Prostate gland (tissue), 2 donors: ENCODE measurements around the gene PHF3. TPM values are rescaled to one million over a fixed set of nuclear protein-coding genes. Genes with fewer than 3 reads are reported as not detected.

Experiments used
- DNase-seq: peaks from one replicate; pipeline ENCODE4 v3.0.0-alpha.2; 2019; ENCODE audit warnings: low spot score
- H3K27ac ChIP-seq, 2 donors: fragments of 200-600 bp; sonication (generic); 2 replicates each; pipeline ENCODE4 v1.5.1; 2017 to 2019
- H3K27me3 ChIP-seq: fragments of 200-600 bp; sonication (generic); replicated peaks from 2 replicates; pipeline ENCODE4 v1.5.1; 2019; ENCODE audit not compliant: insufficient read depth
- H3K36me3 ChIP-seq, 2 donors: fragments of 200-600 bp; sonication (generic); 1 replicate in 1 of 2; 2 replicates in 1 of 2; pipeline versions ENCODE4 v1.5.1 to v1.8.1; 2017 to 2019
- H3K4me1 ChIP-seq: fragments of 200-600 bp; sonication (generic); replicated peaks from 2 replicates; pipeline ENCODE4 v1.5.1; 2019
- H3K4me3 ChIP-seq, 2 donors: fragments of 200-600 bp; sonication (generic); 2 replicates each; pipeline ENCODE4 v1.5.1; 2017 to 2019
- H3K9me3 ChIP-seq: fragments of 200-600 bp; sonication (generic); 2 replicates; pipeline ENCODE4 v1.5.1; 2017
- CTCF ChIP-seq, 4 experiments: fragments of 200-600 bp in 2 of 4; fragments of 450-650 bp in 2 of 4; sonication (generic) in 2 of 4; IDR thresholded peaks; 1 replicate in 3 of 4; 2 replicates in 1 of 4; pipeline ENCODE4 v1.5.1; 2016 to 2019; ENCODE audit warnings: antibody characterized with exemption in 4 of 4, mild to moderate bottlenecking in 2 of 4, moderate library complexity in 2 of 4
- POLR2A ChIP-seq: fragments of 450-650 bp; IDR thresholded peaks from one replicate; pipeline ENCODE4 v1.6.1; 2016; ENCODE audit warnings: antibody characterized with exemption, mild to moderate bottlenecking
- POLR2AphosphoS5 ChIP-seq: sonication (generic); formaldehyde crosslinking; IDR thresholded peaks from one replicate; pipeline ENCODE4 v1.6.1; 2017; ENCODE audit warnings: antibody characterized with exemption
- WGBS: methylation state at CpG from one replicate; pipeline ENCODE4 v1.1.5; 2018; 5-methylcytosine and 5-hydroxymethylcytosine counted together
- intact Hi-C: fragments of 100-400 bp; cut with DNase I; formaldehyde crosslinking; loops from one replicate; pipeline ENCODE4 v1.14.2; 2022
- total RNA-seq, 2 donors: library from RNA; depleted of rRNA; stranded (reverse); fragments of >200 nt; gene quantifications; one replicate each; pipeline ENCODE4 v1.1.0, GENCODE V29; 2016

PHF3 gene
- total RNA-seq, 2 donors from 2014 or later: 47.6 to 63.9 TPM

- H3K9me3 ChIP-seq: no peaks in the 10 kb centered on the region
- 93% methylated on average over 3 of the region's 3 CpGs for WGBS
- DNase-seq: no peak
- H3K27ac ChIP-seq: no peak overlapping the region
- no peaks in the 10 kb centered on the region for H3K36me3 ChIP-seq
- H3K27me3 ChIP-seq: no peaks in the 10 kb centered on the region
- intact Hi-C loops: no loop called here
- no peak for TF ChIP-seq POLR2AphosphoS5
- TF ChIP-seq POLR2A: no peak
- no peak for TF ChIP-seq CTCF (IDR thresholded peaks at IDR 0.05)
- H3K4me1 ChIP-seq: no peaks in the 10 kb centered on the region
- no peak overlapping the region for H3K4me3 ChIP-seq
Measured at GRCh38 chr6:63672582-63673129, 37.1 kb downstream of the PHF3 start.

GRCh38 chr6:63673692-63674091 is 38.1 kb downstream of the PHF3 start:
- Histone ChIP-seq H3K4me1 (no peaks in the 10 kb centered on the region), H3K27me3 (no peaks in the 10 kb centered on the region), H3K9me3 (no peaks in the 10 kb centered on the region), H3K36me3 (no peaks in the 10 kb centered on the region), H3K4me3 (no peak overlapping the region), H3K27ac (no peak overlapping the region)
- no peak for TF ChIP-seq POLR2AphosphoS5
- no peak for TF ChIP-seq POLR2A
- no peak for TF ChIP-seq CTCF (IDR thresholded peaks at IDR 0.05)
- intact Hi-C loops: no loop called here
- DNase-seq: no peak
- 69% methylated on average over 2 of the region's 2 CpGs for WGBS

GRCh38 chr6:63674635-63675034 is 39.0 kb downstream of the PHF3 start:
- Histone ChIP-seq H3K9me3 (no peaks in the 10 kb centered on the region), H3K4me3 (no peak overlapping the region), H3K36me3 (no peaks in the 10 kb centered on the region), H3K27me3 (no peaks in the 10 kb centered on the region), H3K27ac (no peak overlapping the region), H3K4me1 (no peaks in the 10 kb centered on the region)
- no peak for DNase-seq
- 82% methylated on average over 3 of the region's 3 CpGs for WGBS
- intact Hi-C loops: no loop called here
- TF ChIP-seq POLR2AphosphoS5 (no peak), CTCF (IDR thresholded peaks at IDR 0.05) (no peak), POLR2A (no peak)

- 100% methylated on average over 1 of the region's 1 CpG for WGBS
- Histone ChIP-seq H3K9me3 (no peaks in the 10 kb centered on the region), H3K27me3 (no peaks in the 10 kb centered on the region), H3K36me3 (no peaks in the 10 kb centered on the region), H3K4me3 (no peak overlapping the region), H3K4me1 (no peaks in the 10 kb centered on the region), H3K27ac (no peak overlapping the region)
- TF ChIP-seq POLR2A (no peak), POLR2AphosphoS5 (no peak), CTCF (IDR thresholded peaks at IDR 0.05) (no peak)
- DNase-seq: no peak
- intact Hi-C loops: no loop called here
Measured at GRCh38 chr6:63675138-63675537, 39.5 kb downstream of the PHF3 start.

- DNase-seq: no peak
- H3K4me1 ChIP-seq: no peaks in the 10 kb centered on the region
- no peak overlapping the region for H3K27ac ChIP-seq
- no peaks in the 10 kb centered on the region for H3K36me3 ChIP-seq
- TF ChIP-seq POLR2AphosphoS5 (no peak), POLR2A (no peak), CTCF (IDR thresholded peaks at IDR 0.05) (no peak)
- intact Hi-C loops: no loop called here
- H3K9me3 ChIP-seq: no peaks in the 10 kb centered on the region
- H3K27me3 ChIP-seq: no peaks in the 10 kb centered on the region
- 90% methylated on average over 3 of the region's 3 CpGs for WGBS
- H3K4me3 ChIP-seq: no peak overlapping the region
Measured at GRCh38 chr6:63676412-63677114, 41.0 kb downstream of the PHF3 start.
